Ramos (cell line): ENCODE data around the gene ATP6V1A.

ENCODE experiments used
- in situ Hi-C: fragments of 300-500 bp; cut with MboI; formaldehyde crosslinking; loops from one replicate; pipeline ENCODE4 v1.14.3; 2022; ENCODE audit warnings: low sequenced_read_pairs; ENCODE audit not compliant: unreplicated experiment

ATP6V1A gene

DNA sequence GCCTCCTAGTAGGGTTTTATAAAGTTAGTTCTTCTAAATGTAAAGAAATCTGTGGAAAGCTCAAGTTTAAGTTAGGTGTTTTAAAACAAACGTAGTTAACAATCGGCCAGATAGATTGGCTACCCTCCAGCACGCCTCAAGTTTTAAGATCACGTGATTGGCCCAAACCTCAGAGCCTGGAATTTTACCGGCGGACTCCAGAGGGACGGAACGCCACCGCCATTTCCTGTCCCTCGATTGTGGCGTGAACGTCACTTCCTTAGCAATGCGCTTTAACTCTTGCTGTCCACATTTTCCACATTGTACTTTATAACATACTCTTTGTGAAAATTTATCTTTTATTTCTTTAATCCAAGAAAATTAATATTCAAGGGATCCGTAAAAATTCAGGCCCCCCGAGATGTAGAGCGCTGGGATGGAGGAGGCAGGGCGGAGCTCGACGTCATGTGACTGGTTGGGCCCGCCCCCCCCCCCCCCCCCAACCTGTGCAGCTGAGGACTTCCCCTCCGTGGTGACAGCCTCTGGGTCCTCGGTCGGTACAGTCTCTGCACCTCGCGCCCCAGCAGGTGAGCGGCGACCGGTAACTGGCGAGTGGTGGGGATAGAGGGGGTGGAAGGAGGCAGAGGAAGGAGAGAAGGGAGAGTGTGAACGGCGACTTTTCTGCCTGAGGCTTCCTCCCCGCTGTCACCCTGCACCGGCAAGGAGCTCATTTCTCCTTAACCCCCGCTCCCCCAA is at the start of gene ATP6V1A:
TSS of gene ATP6V1A (plus strand) at position 488 of the 735 bp plus-strand sequence. CDS start 31,719 bp downstream, outside the sequence.
- in situ Hi-C loops, result no loop called here

DNA sequence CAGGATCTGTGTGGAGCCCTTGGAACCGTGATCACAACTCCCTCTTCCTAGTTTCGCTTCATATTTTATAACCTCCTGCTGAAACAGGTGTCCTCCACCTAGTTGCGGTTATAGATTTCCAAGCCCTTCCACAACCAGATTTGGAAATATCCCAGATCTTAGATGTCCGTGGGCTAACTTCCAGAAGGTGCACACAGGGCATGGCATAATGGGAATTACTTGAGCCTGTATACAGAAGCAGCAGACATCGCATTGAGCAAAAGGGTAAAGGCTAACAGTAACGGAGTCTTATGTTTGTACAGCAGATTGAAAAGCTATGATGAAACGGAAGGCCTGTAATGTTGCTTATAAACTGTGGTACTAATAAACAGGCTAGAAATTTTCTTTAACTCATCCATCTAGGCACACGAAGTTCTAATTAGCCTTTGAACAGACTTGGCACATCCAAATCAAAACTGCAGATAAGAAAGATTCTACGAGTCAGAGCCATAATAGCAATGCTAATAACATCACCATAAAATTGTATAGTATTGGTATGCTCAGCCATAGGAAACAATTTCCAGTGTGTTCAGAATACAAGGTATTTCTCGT is 49.2 kb upstream of the ATP6V1A start:
- in situ Hi-C loops, result no loop called here

DNA sequence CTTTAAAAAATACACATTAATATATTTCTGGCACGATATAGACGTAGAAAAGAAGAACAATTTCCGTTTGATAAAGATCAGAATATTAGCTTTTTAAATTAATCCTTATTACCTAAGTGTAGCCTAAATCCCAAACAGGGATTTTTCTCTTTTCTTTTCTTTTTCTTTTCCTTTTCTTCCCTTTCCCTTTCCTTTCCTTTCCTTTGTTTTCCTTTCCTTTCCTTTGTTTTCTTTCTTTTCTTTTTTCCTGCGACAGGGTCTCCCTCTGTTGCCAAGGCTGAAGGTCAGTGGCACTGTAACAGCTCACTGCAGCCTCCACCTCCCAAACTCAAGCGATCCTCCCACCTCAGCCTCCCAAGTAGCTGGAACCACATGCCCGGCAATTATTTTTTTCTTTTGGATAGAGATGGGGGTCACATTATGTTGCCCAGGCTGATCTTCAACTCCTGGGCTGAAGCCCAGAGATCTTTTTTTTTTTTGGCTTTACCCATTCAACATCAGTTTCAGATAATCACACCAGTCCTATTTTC is 48.6 kb upstream of the ATP6V1A start:
- in situ Hi-C loops, result no loop called here

DNA sequence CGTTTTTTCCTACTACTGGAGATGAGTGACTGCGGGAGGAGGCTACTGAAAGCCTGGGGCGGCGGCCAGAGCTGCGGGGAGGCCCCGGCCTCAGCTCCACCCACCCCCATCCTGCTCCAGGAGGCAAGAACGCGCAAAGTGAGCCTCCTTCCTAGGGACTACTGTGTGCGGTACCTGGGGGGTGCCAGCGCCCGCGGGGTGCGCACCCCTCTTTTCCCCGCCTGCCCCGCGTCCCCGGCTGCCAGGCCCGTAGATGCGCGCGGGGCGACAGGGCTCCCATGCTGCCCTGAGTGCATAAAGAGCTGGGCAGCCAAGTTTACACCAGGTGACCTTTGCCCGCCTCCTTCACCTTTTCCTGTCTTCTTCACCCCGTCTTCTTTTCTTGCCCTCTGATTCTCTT is 47.9 kb upstream of the ATP6V1A start:
- in situ Hi-C loops, result no loop called here

DNA sequence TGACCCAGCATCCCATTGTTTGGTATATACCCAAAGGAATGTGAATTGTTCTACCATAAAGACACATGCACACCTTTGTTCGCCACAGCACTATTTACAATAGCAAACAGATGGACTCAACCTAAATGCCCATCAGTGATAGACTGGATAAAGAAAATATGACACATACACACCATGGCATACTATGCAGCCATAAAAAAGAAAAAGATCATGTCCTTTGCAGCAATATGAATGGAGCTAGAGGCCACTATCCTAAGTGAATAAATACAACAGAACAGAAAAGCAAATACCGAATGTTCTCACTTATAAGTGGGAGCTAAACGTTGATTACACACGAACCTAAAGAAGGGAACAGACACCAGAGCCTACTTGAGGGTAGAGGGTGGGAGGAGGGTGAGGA is 39.0 kb upstream of the ATP6V1A start:
- in situ Hi-C loops, result no loop called here

DNA sequence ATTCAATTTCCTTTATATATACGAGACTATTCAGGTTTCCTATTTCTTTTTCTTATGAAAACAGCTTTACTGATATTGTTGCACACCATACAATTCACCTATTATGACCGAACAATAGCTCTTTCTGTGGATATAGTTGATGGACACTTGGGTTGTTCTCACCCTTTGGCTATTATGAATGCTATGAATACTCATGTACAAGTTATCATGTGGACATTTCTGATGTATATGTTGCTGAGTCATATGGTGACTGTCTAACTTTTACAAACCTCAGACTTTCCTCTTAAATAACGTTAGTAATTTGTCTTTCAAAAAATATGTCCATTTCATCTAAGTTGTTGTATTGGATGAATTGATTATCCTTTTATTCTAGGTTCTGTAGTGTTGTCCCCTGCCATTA is 34.7 kb upstream of the ATP6V1A start:
- in situ Hi-C loops, result no loop called here

DNA sequence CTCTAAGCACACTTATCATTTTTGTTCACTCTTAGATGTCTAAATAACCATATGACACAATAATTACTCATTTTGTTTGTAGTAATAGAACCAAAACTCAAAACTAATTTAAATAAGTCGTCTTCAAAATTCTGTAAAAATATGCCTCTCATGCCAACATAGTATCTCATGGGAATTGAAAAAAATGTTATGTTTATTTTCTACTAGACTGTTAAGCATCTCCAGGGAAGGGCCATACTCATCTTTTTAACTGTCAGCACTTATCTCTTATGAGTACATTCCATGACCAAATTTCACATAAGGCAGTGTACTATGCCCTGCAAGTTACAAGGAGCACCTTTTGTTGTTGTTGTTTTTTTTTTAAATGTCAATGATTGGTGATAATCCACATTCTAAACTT is 32.1 kb upstream of the ATP6V1A start:
- in situ Hi-C loops, result no loop called here

DNA sequence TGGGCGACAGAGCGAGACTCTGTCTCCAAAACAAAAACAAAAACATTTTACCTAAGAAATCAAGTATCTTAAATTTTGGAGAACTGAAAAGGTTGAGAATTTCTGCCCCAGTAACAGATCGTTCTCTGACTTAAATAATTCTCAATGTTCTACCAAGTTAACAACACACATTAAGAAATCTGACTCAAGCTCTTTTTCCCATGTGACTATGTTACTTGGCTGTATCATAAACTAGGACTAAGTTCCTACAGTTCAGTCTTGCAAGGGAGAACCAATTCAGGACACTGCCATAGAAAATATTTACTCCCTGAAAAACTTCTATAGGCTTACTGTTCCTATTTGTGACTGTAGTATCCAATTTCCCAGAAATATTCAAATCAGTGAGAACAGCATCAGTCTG is 29.5 kb upstream of the ATP6V1A start:
- in situ Hi-C loops, result no loop called here

DNA sequence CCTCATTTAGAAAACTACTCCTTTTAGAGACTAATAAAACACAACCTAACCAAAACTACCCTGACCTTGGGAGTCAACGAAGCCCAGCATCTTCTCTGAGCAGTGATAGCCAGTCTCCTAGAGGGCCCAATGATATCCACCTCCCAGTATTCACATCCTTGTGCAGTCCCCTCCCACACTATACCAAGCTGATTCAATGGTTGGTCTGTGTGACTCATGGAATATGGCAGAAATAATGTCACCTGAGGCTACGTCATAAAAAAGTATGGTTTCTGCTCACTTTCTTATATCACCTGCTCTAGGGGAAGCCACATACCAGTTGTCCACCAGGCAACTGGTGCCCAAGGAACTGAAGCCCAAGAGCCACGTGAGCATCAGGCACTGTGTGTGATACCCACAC is 29.0 kb upstream of the ATP6V1A start:
- in situ Hi-C loops, result no loop called here

DNA sequence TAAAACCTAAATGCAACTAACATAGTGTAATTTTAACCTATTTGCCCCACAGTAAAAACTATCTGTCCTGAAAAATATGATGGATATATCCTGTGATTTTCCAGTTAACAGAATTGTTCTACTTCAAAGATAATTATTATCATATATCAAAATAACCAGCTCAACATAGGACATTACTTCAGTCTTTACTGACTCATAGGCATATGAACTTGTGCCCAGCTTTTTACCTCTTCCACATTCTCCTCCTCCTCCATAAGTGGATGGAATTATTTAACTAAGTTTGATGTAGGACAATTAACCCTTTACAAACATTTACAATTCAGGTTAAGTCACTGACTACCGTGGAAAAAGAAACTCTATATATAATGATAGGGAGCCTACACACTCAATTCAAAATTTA is 27.5 kb upstream of the ATP6V1A start:
- in situ Hi-C loops, result no loop called here

DNA sequence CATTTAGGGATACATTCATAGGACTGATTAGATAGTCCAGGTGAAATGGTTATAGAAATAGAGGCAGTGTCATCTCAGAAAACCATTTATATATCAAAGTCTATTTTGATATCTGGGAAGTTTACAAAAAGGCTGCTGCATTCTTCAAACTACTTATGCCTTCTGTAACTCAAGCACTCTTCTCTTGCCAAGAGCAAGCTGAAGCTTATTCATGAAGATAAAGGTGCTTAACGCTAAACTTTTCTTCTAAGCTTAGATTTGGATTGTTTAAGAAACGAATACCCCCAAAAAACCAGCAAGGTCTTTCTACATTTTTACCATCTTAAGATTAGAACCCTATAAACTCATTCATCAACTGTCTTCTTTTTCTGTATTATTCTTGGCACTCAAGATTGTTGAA is 27.1 kb upstream of the ATP6V1A start:
- in situ Hi-C loops, result no loop called here

DNA sequence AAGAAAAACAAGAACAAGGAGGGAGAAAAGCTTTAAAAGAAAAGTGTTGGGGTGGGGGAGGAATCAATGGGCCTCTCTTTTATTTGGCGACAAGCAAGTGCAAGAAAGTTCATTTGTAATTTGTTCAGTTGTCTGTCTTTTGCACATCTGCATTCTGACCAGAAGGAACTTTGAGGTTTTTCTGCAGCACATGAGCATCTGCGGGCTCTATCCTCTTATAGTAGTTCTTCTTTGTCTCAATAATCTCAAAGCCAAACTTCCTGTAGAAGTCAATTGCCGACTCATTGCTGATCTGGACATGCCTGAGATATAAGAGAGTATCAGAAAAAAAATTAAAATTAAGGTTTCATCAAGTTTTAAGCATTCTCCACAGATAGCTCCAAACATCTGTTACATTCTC is 25.2 kb upstream of the ATP6V1A start:
- in situ Hi-C loops, result no loop called here

DNA sequence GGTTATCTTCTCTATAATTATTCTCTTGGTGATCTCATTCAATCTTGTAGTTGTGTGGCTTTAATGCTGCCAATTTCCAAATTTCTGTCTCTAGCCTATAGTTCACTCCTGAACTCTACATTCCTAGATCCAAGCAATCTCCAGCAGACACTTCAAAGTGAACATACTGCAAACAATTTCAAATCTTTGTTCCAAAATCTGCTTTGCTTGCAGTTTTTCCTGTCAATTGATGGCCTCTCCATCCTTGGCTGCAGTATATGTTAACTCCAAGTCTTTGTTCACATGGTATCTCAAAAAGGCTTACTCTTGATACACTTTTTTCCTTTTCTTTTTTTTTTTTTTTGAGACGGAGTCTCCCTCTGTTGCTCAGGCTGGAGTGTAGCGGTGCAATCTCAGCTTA is 18.2 kb upstream of the ATP6V1A start:
- in situ Hi-C loops, result no loop called here

DNA sequence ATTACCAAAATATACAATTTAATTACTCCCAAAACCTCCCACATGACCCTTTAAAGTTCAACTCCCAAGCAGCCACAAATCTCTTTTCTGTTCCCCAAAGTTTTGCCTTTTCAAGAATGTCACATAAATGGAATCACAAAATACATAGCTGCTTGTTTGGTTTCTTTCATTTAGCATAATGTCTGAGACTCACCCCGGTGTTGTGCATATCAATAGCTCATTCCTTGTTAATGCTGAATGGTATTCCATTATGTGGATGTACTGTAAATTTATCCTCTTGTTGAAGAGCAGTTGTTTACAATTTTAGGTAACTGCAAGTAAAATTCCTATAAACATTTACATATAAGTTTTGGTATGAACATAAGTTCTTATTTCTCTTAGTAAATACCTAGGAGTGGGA is 16.3 kb upstream of the ATP6V1A start:
- in situ Hi-C loops, result no loop called here

DNA sequence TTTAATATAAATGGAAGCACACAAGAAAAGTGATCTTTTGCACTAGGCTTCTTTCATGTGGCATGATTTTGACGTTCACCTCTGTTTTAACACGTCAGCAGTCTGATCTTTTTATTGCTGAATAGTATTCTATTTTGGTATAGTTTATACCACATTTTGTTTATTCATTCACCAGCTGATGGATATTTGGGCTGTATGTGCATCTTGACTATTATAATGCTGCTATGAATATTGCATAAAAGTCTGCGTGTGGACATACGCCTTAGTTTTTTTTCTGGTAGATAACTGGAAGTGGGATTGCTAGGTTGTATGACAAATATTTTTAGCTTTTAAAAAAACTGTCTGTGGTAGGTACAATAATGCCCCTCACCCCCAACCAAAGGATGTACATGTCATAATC is 15.1 kb upstream of the ATP6V1A start:
- in situ Hi-C loops, result no loop called here

DNA sequence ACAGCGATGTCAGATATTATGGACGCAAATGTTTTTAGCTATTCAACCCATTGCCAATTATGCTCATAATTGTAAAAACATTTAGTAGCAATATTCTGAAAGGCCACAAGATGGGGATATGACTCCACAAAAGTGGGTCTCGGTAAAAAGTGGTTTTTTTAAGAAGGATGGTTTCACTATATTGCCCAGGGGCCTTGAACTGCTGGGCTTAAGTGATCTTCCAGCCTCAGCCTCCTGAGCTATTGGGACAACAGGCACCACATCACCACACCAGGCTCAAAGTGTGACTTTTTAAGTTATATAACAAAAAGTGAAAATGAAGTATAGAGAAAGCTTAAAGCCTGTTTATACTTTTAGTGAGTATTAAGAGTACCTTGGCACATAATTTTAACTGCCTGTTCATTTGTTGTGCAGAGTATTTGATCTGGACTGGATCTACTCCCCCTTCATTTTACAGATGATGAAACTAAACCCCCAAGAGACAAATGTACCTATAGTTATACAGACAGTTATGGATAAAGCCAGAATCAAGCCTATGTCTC is 10.2 kb upstream of the ATP6V1A start:
- in situ Hi-C loops, result no loop called here

DNA sequence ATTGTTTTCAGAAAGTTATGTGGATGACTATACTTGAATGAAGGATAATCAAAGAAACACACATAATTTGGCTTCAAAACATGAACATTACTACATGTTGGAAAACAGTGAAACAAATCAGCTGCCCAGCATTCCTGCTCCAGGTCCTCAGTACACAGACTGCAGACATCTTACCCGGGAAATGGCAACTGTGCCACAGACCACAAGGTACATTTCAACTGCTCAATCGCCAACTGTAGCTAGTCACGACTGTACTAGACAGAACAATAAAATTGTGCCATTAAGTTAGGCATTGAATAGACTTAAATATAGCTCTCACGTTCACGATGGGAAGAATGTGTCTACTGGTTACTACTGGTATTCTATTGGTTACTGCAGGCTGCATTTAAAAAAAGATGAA is 5.7 kb upstream of the ATP6V1A start:
- in situ Hi-C loops, result no loop called here

DNA sequence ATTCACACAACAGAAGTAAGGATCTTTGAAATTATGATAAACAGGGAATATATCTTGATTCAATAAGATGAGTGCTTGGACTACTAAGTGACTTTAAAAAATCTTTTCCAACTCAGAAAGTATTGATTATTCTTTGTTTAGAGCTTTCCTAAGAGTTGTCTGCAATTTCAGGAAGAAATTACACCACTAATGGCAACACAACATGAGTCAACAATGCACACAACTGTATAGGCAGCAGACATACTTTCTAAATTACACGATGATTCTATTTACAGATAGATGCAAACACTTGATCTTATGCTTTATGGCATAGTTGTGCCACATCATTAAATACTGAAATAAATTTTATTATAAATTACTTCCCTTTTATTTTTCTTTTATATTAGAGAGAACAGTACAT is 5.2 kb upstream of the ATP6V1A start:
- in situ Hi-C loops, result no loop called here

DNA sequence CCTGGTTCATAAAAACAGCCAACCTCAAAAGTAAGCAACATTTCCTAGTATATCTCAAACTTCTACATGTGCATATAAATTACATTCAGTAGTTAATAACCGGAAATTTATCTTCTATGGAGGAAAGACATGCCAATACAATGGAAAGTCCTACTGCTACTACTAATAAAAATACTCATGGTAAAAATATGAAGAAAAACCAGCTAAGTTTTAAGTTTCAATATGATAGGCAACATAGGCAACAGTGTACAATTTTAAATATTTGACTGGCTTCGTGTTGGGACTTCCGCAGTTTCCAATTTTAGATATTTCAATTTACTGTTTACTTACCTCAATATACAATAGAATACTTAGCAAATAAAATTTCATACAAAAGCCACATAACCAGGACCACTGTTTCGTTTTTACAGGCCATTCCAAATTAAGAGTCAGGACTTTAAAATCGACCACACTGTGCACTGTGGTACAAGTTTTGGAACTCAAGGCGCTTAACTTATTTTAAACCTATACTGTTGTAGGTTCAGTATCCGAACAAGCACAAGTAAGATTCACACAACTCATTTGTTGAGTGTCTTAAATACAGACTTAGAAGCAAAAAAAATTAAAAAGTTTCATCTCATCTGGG is 3.7 kb upstream of the ATP6V1A start:
- in situ Hi-C loops, result no loop called here

DNA sequence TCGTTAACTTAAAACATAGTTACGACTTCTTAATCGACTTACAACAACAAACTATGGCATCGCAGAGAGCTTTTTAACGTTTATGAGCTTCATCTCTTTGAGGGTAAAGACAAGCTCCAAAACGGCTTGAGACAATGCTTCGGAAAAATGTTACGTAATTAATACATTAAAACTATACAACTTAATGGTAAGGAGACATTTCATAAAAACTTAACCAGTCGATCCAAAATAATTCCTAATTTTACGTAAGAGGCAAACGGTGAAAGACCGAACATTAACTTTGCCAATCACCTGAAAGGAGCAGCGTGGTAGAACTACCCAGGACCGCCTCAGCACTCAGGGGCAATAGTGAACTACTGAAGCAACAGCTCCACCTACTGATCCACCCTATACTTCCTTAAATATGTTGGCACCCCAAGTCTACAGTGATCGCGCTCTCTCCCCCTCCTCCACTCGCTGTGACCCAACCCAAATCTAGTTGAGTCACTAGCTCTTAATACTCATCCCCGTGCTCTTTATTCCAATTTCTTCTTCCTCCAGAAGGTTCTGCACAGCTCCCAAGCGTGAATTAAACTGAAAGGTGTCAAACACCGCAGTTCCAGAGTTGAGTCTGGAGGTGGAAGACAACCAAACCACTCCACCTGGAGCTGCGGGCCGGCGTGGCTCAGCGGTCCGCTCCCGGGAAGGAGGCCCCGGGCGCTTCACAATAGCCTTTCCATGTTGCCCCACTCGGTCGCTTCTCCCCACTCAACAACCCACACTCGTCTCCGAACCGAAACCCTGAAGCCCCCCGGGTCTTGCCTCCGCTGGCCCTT is 1.7 kb upstream of the ATP6V1A start:
- in situ Hi-C loops, result no loop called here
